Loucy (cell line): Measurements from ENCODE around the gene DOC2A.
"Not testable (repeated sequence)": the region's sequence is repeated elsewhere in the genome, so short reads cannot be mapped to it uniquely, and the experiment has no call there.

Experiments used
- H2AFZ ChIP-seq: fragments of 200-600 bp; sonication (generic); 2 replicates; pipeline ENCODE4 v1.6.0; 2016; ENCODE audit warnings: antibody characterized with exemption, mild to moderate bottlenecking, low read length, moderate library complexity
- H3F3A ChIP-seq: fragments of 200-600 bp; 2 replicates; pipeline ENCODE4 v1.6.0; 2016; ENCODE audit warnings: antibody characterized with exemption, low read depth, mild to moderate bottlenecking
- H3K27me3 ChIP-seq: fragments of 200-600 bp; sonication (generic); 2 replicates; pipeline ENCODE4 v1.6.1; 2014; ENCODE audit warnings: low read length, mild to moderate bottlenecking; ENCODE audit not compliant: insufficient read depth, poor library complexity, severe bottlenecking
- H3K36me3 ChIP-seq: fragments of 200-600 bp; sonication (generic); 2 replicates; pipeline ENCODE4 v1.6.1; 2016; ENCODE audit warnings: low read length; ENCODE audit not compliant: insufficient read depth
- H3K4me1 ChIP-seq: fragments of 200-600 bp; sonication (generic); 2 replicates; pipeline ENCODE4 v1.5.1; 2014; ENCODE audit warnings: low read length, mild to moderate bottlenecking; ENCODE audit not compliant: insufficient read depth, poor library complexity, severe bottlenecking
- H3K4me2 ChIP-seq: fragments of 200-600 bp; sonication (generic); 2 replicates; pipeline ENCODE4 v1.6.0; 2014; ENCODE audit warnings: antibody characterized with exemption, low read length, low read depth, mild to moderate bottlenecking; ENCODE audit not compliant: poor library complexity, severe bottlenecking
- H3K4me3 ChIP-seq: fragments of 200-600 bp; sonication (generic); 2 replicates; pipeline ENCODE4 v1.5.1; 2014; ENCODE audit warnings: low read length, mild to moderate bottlenecking, mixed read lengths; ENCODE audit not compliant: poor library complexity, severe bottlenecking
- H3K79me2 ChIP-seq: fragments of 200-600 bp; sonication (generic); 2 replicates; pipeline ENCODE4 v1.6.1; 2014; ENCODE audit warnings: low read length; ENCODE audit not compliant: insufficient read depth
- H3K9ac ChIP-seq: fragments of 200-600 bp; sonication (generic); 2 replicates; pipeline ENCODE4 v1.6.0; 2014; ENCODE audit warnings: mild to moderate bottlenecking, low read depth, low read length, moderate library complexity; ENCODE audit not compliant: poor library complexity, severe bottlenecking
- H3K9me2 ChIP-seq: fragments of 200-600 bp; sonication (generic); replicated peaks from 2 replicates; pipeline ENCODE4 v1.6.1; 2016; ENCODE audit warnings: low read depth, low read length, mixed read lengths
- H3K9me3 ChIP-seq: fragments of 200-600 bp; sonication (generic); 2 replicates; pipeline ENCODE4 v1.6.1; 2014; ENCODE audit warnings: mild to moderate bottlenecking, antibody characterized with exemption, low read length, low read depth; ENCODE audit not compliant: insufficient read depth
- H4K20me1 ChIP-seq: fragments of 200-600 bp; sonication (generic); 2 replicates; pipeline ENCODE4 v1.6.0; 2014; ENCODE audit warnings: antibody characterized with exemption, low read length, mild to moderate bottlenecking; ENCODE audit not compliant: insufficient read depth, poor library complexity, severe bottlenecking
- CTCF ChIP-seq: fragments of 200-600 bp; sonication (generic); conservative IDR thresholded peaks from 2 replicates; pipeline ENCODE4 v1.5.1; 2014; ENCODE audit warnings: mild to moderate bottlenecking, antibody characterized with exemption, low read length
- EZH2phosphoT487 ChIP-seq: fragments of 200-600 bp; IDR thresholded peaks from 2 replicates; pipeline ENCODE4 v1.6.1; 2018; ENCODE audit warnings: antibody characterized with exemption, mild to moderate bottlenecking, moderate library complexity, borderline replicate concordance

DOC2A gene

GRCh38 chr16:30018731-30019158 is 7.9 kb upstream of the DOC2A start:
- TF ChIP-seq CTCF (no peak), EZH2phosphoT487 (no peak)
- Histone ChIP-seq H3K4me1 (peaks cover 4% of the 10 kb centered on the region), H3F3A (no peaks in the 10 kb centered on the region)

GRCh38 chr16:30017937-30018336 is 7.1 kb upstream of the DOC2A start:
- not testable (repeated sequence) for H3F3A ChIP-seq, H3K4me2 ChIP-seq

More at GRCh38 chr16:30018731-30019158, 7.9 kb upstream of the DOC2A start:
- Histone ChIP-seq H3K9ac (no peak overlapping the region), H3K27me3 (no peaks in the 10 kb centered on the region), H3K4me2 (no peak overlapping the region), H3K79me2 (no peaks in the 10 kb centered on the region), H3K36me3 (no peaks in the 10 kb centered on the region), H2AFZ (no peak overlapping the region), H4K20me1 (no peaks in the 10 kb centered on the region), H3K9me2 (no peaks in the 10 kb centered on the region), H3K4me3 (no peak overlapping the region), H3K9me3 (no peaks in the 10 kb centered on the region)

GRCh38 chr16:30017277-30017656 is 6.4 kb upstream of the DOC2A start:
- TF ChIP-seq EZH2phosphoT487 (no peak), CTCF (no peak)
- H2AFZ ChIP-seq: no peak overlapping the region
- peaks cover 4% of the 10 kb centered on the region for H3K4me1 ChIP-seq
- no peak overlapping the region for H3K4me2 ChIP-seq
- H3K79me2 ChIP-seq: no peaks in the 10 kb centered on the region
- no peak overlapping the region for H3K9ac ChIP-seq
- H3K9me3 ChIP-seq: no peaks in the 10 kb centered on the region
- no peaks in the 10 kb centered on the region for H3K36me3 ChIP-seq
- no peaks in the 10 kb centered on the region for H3K9me2 ChIP-seq
- no peaks in the 10 kb centered on the region for H3F3A ChIP-seq
- no peak overlapping the region for H3K4me3 ChIP-seq
- no peaks in the 10 kb centered on the region for H4K20me1 ChIP-seq
- no peaks in the 10 kb centered on the region for H3K27me3 ChIP-seq

More at GRCh38 chr16:30017937-30018336, 7.1 kb upstream of the DOC2A start:
- not testable (repeated sequence) for H3K27me3 ChIP-seq, H4K20me1 ChIP-seq, H2AFZ ChIP-seq, H3K9me3 ChIP-seq, H3K4me3 ChIP-seq, H3K36me3 ChIP-seq, H3K79me2 ChIP-seq, H3K9ac ChIP-seq, H3K4me1 ChIP-seq, H3K9me2 ChIP-seq

- Histone ChIP-seq H3K9me3 (no peaks in the 10 kb centered on the region), H3K9ac (no peak overlapping the region), H3K79me2 (no peaks in the 10 kb centered on the region), H3K9me2 (no peaks in the 10 kb centered on the region), H2AFZ (no peak overlapping the region), H4K20me1 (no peaks in the 10 kb centered on the region), H3K4me3 (no peak overlapping the region), H3K4me1 (peaks cover 4% of the 10 kb centered on the region), H3F3A (no peaks in the 10 kb centered on the region), H3K27me3 (no peaks in the 10 kb centered on the region), H3K4me2 (no peak overlapping the region), H3K36me3 (no peaks in the 10 kb centered on the region)
- TF ChIP-seq CTCF: no peak
- no peak for TF ChIP-seq EZH2phosphoT487
Observed at GRCh38 chr16:30016555-30017276, 5.9 kb upstream of the DOC2A start.

- not testable (repeated sequence) for H3K4me2 ChIP-seq
Observed at GRCh38 chr16:30015450-30015849, 4.6 kb upstream of the DOC2A start.

More at GRCh38 chr16:30015450-30015849, 4.6 kb upstream of the DOC2A start:
- H3K9ac ChIP-seq, H3K9me2 ChIP-seq, H2AFZ ChIP-seq, H4K20me1 ChIP-seq, H3K9me3 ChIP-seq, H3K4me1 ChIP-seq, H3K4me3 ChIP-seq, H3K27me3 ChIP-seq, H3F3A ChIP-seq, H3K36me3 ChIP-seq, H3K79me2 ChIP-seq: not testable (repeated sequence)
